Measurements from ENCODE around the gene ZBED2.
"Not testable (repeated sequence)": the region's sequence is repeated elsewhere in the genome, so short reads cannot be mapped to it uniquely, and the experiment has no call there.

Gene ZBED2

GRCh38 chr3:111571282-111571681 lies 23.9 kb downstream of the ZBED2 start:
- DNase-seq: no peak

GRCh38 chr3:111570404-111571030 lies 24.6 kb downstream of the ZBED2 start:
- DNase-seq: no peak

- DNase-seq: no peak
These were observed 26.2 kb downstream of the ZBED2 start for GRCh38 chr3:111568911-111569310.

- no peak for DNase-seq
These were observed 26.8 kb downstream of the ZBED2 start for GRCh38 chr3:111568355-111568754.

GRCh38 chr3:111566844-111567243 lies 28.3 kb downstream of the ZBED2 start:
- DNase-seq: no peak

- DNase-seq: not testable (repeated sequence)
These were observed 33.2 kb downstream of the ZBED2 start for GRCh38 chr3:111561902-111562301.

GRCh38 chr3:111548756-111549155 lies 46.4 kb downstream of the ZBED2 start:
- DNase-seq: no peak

- peak; percentile 27 to 31 for DNase-seq
These were observed 47.1 kb downstream of the ZBED2 start for GRCh38 chr3:111548092-111548491.

- DNase-seq: no peak
These were observed 47.5 kb downstream of the ZBED2 start for GRCh38 chr3:111547631-111548030.

- DNase-seq: no peak
These were observed 49.8 kb downstream of the ZBED2 start for GRCh38 chr3:111545349-111545748.
